Measurements from ENCODE around the gene TGFBR3. TPM values are rescaled to one million over a fixed set of nuclear protein-coding genes. Genes with fewer than 3 reads are reported as not detected.

Gene TGFBR3
- total RNA-seq, 1 donor from 2014 or later, result 4.9 TPM

GRCh38 chr1:91754816-91755580 lies 131.0 kb downstream of the TGFBR3 start:
- Mint-ChIP-seq H3K4me3 (ENCODE audit: low read depth) (no peak overlapping the region), H3K27ac (no peak overlapping the region), H3K4me1 (ENCODE audit: low read depth) (no peaks in the 10 kb centered on the region), H3K27me3 (no peaks in the 10 kb centered on the region), H3K9me3 (ENCODE audit: low read depth) (no peaks in the 10 kb centered on the region), H3K36me3 (ENCODE audit: insufficient read depth) (no peaks in the 10 kb centered on the region)
- DNase-seq (ENCODE audit: low spot score, unreplicated experiment), result no peak
- no peak for TF ChIP-seq CTCF (IDR thresholded peaks at IDR 0.05; ENCODE audit: unreplicated experiment)

- Mint-ChIP-seq H3K4me1 (ENCODE audit: low read depth) (no peaks in the 10 kb centered on the region), H3K27ac (no peak overlapping the region), H3K9me3 (ENCODE audit: low read depth) (no peaks in the 10 kb centered on the region), H3K4me3 (ENCODE audit: low read depth) (no peak overlapping the region), H3K27me3 (no peaks in the 10 kb centered on the region), H3K36me3 (ENCODE audit: insufficient read depth) (no peaks in the 10 kb centered on the region)
- no peak for DNase-seq (ENCODE audit: low spot score, unreplicated experiment)
- TF ChIP-seq CTCF (IDR thresholded peaks at IDR 0.05; ENCODE audit: unreplicated experiment), result no peak
Observed at GRCh38 chr1:91754348-91754747, 131.6 kb downstream of the TGFBR3 start.

GRCh38 chr1:91753878-91754277 lies 132.1 kb downstream of the TGFBR3 start:
- no peak overlapping the region for H3K4me3 Mint-ChIP-seq (ENCODE audit: low read depth)
- H3K27me3 Mint-ChIP-seq, result no peaks in the 10 kb centered on the region
- DNase-seq (ENCODE audit: low spot score, unreplicated experiment), result no peak
- TF ChIP-seq CTCF (IDR thresholded peaks at IDR 0.05; ENCODE audit: unreplicated experiment), result no peak
- H3K36me3 Mint-ChIP-seq (ENCODE audit: insufficient read depth), result no peaks in the 10 kb centered on the region
- no peak overlapping the region for H3K27ac Mint-ChIP-seq
- no peaks in the 10 kb centered on the region for H3K9me3 Mint-ChIP-seq (ENCODE audit: low read depth)
- H3K4me1 Mint-ChIP-seq (ENCODE audit: low read depth), result no peaks in the 10 kb centered on the region

- Mint-ChIP-seq H3K4me1 (ENCODE audit: low read depth) (no peaks in the 10 kb centered on the region), H3K27ac (no peak overlapping the region), H3K27me3 (no peaks in the 10 kb centered on the region), H3K9me3 (ENCODE audit: low read depth) (no peaks in the 10 kb centered on the region), H3K36me3 (ENCODE audit: insufficient read depth) (no peaks in the 10 kb centered on the region), H3K4me3 (ENCODE audit: low read depth) (no peak overlapping the region)
- no peak for DNase-seq (ENCODE audit: low spot score, unreplicated experiment)
- TF ChIP-seq CTCF (IDR thresholded peaks at IDR 0.05; ENCODE audit: unreplicated experiment), result no peak
Observed at GRCh38 chr1:91752324-91752723, 133.6 kb downstream of the TGFBR3 start.

GRCh38 chr1:91751275-91751674 lies 134.7 kb downstream of the TGFBR3 start:
- no peaks in the 10 kb centered on the region for H3K4me1 Mint-ChIP-seq (ENCODE audit: low read depth)
- no peak overlapping the region for H3K4me3 Mint-ChIP-seq (ENCODE audit: low read depth)
- H3K27ac Mint-ChIP-seq, result no peak overlapping the region
- no peak for TF ChIP-seq CTCF (IDR thresholded peaks at IDR 0.05; ENCODE audit: unreplicated experiment)
- H3K27me3 Mint-ChIP-seq, result no peaks in the 10 kb centered on the region
- H3K9me3 Mint-ChIP-seq (ENCODE audit: low read depth), result peaks cover 7% of the 10 kb centered on the region
- H3K36me3 Mint-ChIP-seq (ENCODE audit: insufficient read depth), result peaks cover 4% of the 10 kb centered on the region
- DNase-seq (ENCODE audit: low spot score, unreplicated experiment), result no peak

Measured in progenitor cell of endocrine pancreas (in vitro differentiated cells).